Keratinocyte (primary cell): ENCODE results near the gene FHIT.

ENCODE experiments used
- EZH2 ChIP-seq: IDR thresholded peaks from one replicate; pipeline ENCODE4 v1.6.1; 2012; ENCODE audit warnings: inconsistent platforms, mild to moderate bottlenecking, low read length, moderate library complexity
- TF ChIP-seq, protein P1 (sequence below), 3 experiments: IDR thresholded peaks in 1 of 3; conservative IDR thresholded peaks in 1 of 3; optimal IDR thresholded peaks in 1 of 3; 2 replicates in 2 of 3; 3 replicates in 1 of 3; pipeline versions ENCODE3 to v1.5.1; 2011; ENCODE audit warnings: low read length in 3 of 3, mild to moderate bottlenecking in 3 of 3, moderate library complexity in 2 of 3, control low read depth in 1 of 3, inconsistent platforms in 1 of 3; ENCODE audit not compliant: insufficient read depth in 2 of 3; ENCODE audit errors: extremely low read depth in 1 of 3

DNA sequence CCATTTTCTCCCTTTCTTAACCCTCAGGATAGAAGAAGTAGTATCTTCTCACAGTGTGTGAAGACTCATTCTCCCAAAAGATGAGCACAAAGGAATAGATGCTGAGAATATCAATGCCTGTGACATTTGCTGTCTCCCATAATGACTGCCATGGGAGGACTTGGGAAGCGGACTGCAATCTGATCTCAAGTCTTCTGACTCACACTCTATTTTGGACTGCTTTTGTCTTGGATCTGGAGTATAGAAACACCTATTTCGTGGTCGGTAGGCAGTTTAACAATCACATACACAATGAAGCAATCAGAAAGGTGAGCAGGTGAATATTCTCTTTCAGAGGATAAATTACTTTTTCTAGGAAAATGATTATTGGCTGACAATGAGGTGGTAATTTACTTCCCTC lies 852.0 kb downstream of the FHIT start:
- no peak for TF ChIP-seq EZH2
- TF ChIP-seq, protein P1, sequence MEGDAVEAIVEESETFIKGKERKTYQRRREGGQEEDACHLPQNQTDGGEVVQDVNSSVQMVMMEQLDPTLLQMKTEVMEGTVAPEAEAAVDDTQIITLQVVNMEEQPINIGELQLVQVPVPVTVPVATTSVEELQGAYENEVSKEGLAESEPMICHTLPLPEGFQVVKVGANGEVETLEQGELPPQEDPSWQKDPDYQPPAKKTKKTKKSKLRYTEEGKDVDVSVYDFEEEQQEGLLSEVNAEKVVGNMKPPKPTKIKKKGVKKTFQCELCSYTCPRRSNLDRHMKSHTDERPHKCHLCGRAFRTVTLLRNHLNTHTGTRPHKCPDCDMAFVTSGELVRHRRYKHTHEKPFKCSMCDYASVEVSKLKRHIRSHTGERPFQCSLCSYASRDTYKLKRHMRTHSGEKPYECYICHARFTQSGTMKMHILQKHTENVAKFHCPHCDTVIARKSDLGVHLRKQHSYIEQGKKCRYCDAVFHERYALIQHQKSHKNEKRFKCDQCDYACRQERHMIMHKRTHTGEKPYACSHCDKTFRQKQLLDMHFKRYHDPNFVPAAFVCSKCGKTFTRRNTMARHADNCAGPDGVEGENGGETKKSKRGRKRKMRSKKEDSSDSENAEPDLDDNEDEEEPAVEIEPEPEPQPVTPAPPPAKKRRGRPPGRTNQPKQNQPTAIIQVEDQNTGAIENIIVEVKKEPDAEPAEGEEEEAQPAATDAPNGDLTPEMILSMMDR (optimal IDR thresholded peaks at IDR 0.05 in 1 of 3, IDR thresholded peaks at IDR 0.05 in 1 of 3, conservative IDR thresholded peaks at IDR 0.05 in 1 of 3; ENCODE audit: extremely low read depth in 1 of 3, insufficient read depth in 2 of 3, low read length in 3 of 3), result no peak
